ENCODE measurements around the gene ALMS1.

- TF ChIP-seq POLR2A (IDR thresholded peaks at IDR 0.05; ENCODE audit: control extremely low read depth in 1 of 2, low read depth in 2 of 2, low read length in 2 of 2) (no peak), CTCF (IDR thresholded peaks at IDR 0.05; ENCODE audit: control extremely low read depth in 1 of 3, insufficient read depth in 1 of 3, low read depth in 1 of 3, low read length in 3 of 3) (no peak), SRF (IDR thresholded peaks at IDR 0.05; ENCODE audit: low read depth, low read length) (no peak), EZH2 (IDR thresholded peaks at IDR 0.05; ENCODE audit: low read depth, low read length, severe bottlenecking) (no peak), ZNF274 (IDR thresholded peaks at IDR 0.05; ENCODE audit: borderline replicate concordance, extremely low read depth, low read length) (no peak), YY1 (IDR thresholded peaks at IDR 0.05; ENCODE audit: low read depth, low read length) (no peak), KDM4A (IDR thresholded peaks at IDR 0.05; ENCODE audit: low read depth, low read length, severe bottlenecking) (no peak), EP300 (IDR thresholded peaks at IDR 0.05; ENCODE audit: borderline replicate concordance in 1 of 2, low read depth in 2 of 2, low read length in 2 of 2) (no peak), TEAD4 (IDR thresholded peaks at IDR 0.05; ENCODE audit: low read depth, low read length) (no peak), ATF3 (IDR thresholded peaks at IDR 0.05; ENCODE audit: insufficient read depth, low read depth, low read length) (no peak), JUN (IDR thresholded peaks at IDR 0.05; ENCODE audit: low read depth, low read length) (no peak)
These were observed 65.8 kb downstream of the ALMS1 start for GRCh38 chr2:73451263-73451972.
